ENCODE results near the gene GREB1L. TPM values are rescaled to one million over a fixed set of nuclear protein-coding genes. Genes with fewer than 3 reads are reported as not detected.

Gene GREB1L
- polyA plus RNA-seq, 1 of the 3 experiments (the other 2 are of a cell fraction) = under 0.01 TPM

DNA sequence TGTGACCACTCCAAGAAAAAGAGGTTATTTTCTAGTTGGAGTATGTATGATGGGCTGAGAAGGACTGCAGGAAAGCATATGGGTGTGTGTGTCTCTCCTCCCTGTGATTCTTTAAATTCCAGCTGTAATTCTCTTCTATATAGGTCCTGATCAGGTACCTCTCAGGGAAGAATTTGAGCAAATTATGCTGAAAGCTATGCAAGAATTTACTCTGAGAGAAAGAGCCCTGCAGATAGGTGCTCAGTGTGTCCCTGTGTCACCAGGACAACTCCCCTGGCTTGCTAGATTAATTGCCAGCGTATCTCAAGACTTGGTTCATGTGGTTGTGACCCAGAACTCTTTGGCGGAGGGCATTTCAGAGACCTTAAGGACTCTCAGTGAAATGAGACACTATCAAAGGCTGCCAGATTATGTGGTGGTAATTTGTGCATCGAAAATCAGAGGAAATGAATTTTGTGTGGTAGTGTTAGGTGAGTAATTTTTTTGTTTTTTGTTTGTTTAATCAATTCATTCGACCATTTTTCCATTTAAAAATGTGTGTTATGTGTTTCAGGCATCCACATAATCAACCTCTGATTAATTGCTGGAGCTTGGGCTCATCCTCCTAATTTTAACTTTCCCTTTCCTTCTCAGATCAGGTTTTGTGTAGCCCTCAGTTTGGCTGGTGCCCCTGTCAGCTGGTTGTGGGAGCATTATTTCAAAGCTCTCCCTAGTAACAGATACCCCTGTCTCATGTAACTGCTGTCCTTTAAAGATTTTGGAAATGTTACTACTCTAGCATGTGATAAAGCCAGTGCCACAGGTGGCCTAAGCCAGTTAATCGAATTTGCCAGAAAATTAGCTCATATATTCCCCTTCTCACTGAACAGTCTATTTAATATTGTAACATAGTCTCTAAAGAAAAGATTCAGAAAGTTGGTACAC lies 207.6 kb downstream of the GREB1L start:
- no peak overlapping the region for H3K4me3 ChIP-seq (ENCODE audit: low read depth in 2 of 2, low read length in 1 of 2)
- no peak for DNase-seq
- no peaks in the 10 kb centered on the region for H4K20me1 ChIP-seq (ENCODE audit: insufficient read depth)
- H3K9me2 ChIP-seq = no peaks in the 10 kb centered on the region
- peaks cover 23% of the 10 kb centered on the region for H3K27me3 ChIP-seq (ENCODE audit: insufficient read depth)
- no peaks in the 10 kb centered on the region for H3F3A ChIP-seq (replicated peaks; ENCODE audit: insufficient read depth)
- H3K9me3 ChIP-seq = no peaks in the 10 kb centered on the region
- TF ChIP-seq RFX5 (IDR thresholded peaks at IDR 0.05; ENCODE audit: low read length) (no peak), REST (IDR thresholded peaks at IDR 0.05; ENCODE audit: low read depth, low read length) (no peak), JUND (IDR thresholded peaks at IDR 0.05) (no peak), CHD2 (IDR thresholded peaks at IDR 0.05; ENCODE audit: low read length, partially characterized antibody) (no peak), IRF3 (IDR thresholded peaks at IDR 0.05; ENCODE audit: low read depth, low read length) (no peak), ELF1 (IDR thresholded peaks at IDR 0.05) (no peak), CTCF (IDR thresholded peaks at IDR 0.05) (no peak), FOSL2 (IDR thresholded peaks at IDR 0.05; ENCODE audit: borderline replicate concordance, low read depth) (no peak), NRF1 (IDR thresholded peaks at IDR 0.05; ENCODE audit: low read depth, low read length) (no peak), SMC3 (IDR thresholded peaks at IDR 0.05; ENCODE audit: low read depth, low read length) (no peak), FOXM1 (IDR thresholded peaks at IDR 0.05; ENCODE audit: low read depth) (no peak), POLR2AphosphoS5 (IDR thresholded peaks at IDR 0.05; ENCODE audit: low read depth, low read length) (no peak)
- TF ChIP-seq, protein P1, sequence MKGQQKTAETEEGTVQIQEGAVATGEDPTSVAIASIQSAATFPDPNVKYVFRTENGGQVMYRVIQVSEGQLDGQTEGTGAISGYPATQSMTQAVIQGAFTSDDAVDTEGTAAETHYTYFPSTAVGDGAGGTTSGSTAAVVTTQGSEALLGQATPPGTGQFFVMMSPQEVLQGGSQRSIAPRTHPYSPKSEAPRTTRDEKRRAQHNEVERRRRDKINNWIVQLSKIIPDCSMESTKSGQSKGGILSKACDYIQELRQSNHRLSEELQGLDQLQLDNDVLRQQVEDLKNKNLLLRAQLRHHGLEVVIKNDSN (IDR thresholded peaks at IDR 0.05; ENCODE audit: borderline replicate concordance, low read depth) = no peak
- TF ChIP-seq, protein P2, sequence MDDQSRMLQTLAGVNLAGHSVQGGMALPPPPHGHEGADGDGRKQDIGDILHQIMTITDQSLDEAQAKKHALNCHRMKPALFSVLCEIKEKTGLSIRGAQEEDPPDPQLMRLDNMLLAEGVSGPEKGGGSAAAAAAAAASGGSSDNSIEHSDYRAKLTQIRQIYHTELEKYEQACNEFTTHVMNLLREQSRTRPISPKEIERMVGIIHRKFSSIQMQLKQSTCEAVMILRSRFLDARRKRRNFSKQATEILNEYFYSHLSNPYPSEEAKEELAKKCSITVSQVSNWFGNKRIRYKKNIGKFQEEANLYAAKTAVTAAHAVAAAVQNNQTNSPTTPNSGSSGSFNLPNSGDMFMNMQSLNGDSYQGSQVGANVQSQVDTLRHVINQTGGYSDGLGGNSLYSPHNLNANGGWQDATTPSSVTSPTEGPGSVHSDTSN (IDR thresholded peaks at IDR 0.05) = no peak
- ChIA-PET CTCF (interaction anchor here (1.0 to 2.3 kb wide), 2 partner anchors 255 kb away, joined by 6 to 8 read pairs; no protein-coding TSS in a partner anchor), POLR2A (no interaction called here)
- no peaks in the 10 kb centered on the region for H3K36me3 ChIP-seq (replicated peaks in 1 of 2; ENCODE audit: control insufficient read depth in 1 of 2, insufficient read depth in 2 of 2, low read length in 1 of 2)
- H3K27ac ChIP-seq (ENCODE audit: low read depth in 2 of 2, low read length in 1 of 2) = no peak overlapping the region
- H3K9ac ChIP-seq = no peak overlapping the region
- 19% methylated on average over 5 of the region's 5 CpGs for WGBS (ENCODE audit: low lambda C conversion rate)
- no peaks in the 10 kb centered on the region for H3K79me2 ChIP-seq (ENCODE audit: insufficient read depth)
- no peak overlapping the region for H3K4me2 ChIP-seq
- H3K4me1 ChIP-seq (ENCODE audit: control insufficient read depth in 1 of 2, insufficient read depth in 2 of 2, low read depth in 1 of 2, low read length in 1 of 2) = no peaks in the 10 kb centered on the region; a peak in 1 of 4 replicates
- no peak overlapping the region for H2AFZ ChIP-seq (ENCODE audit: low read depth)

Measured in SK-N-SH (cell line).